Activated CD8-positive, alpha-beta T cell treated with anti-CD3 and anti-CD28 coated beads for 36 hours (primary cell): Measurements from ENCODE around the gene HCST. TPM values are rescaled to one million over a fixed set of nuclear protein-coding genes. Genes with fewer than 3 reads are reported as not detected.
A peak's percentile ranks its signal among the peaks of the same experiment; 100 is the strongest.

Source experiments
- ATAC-seq: fragments of 200-7000 bp; cut with Tn5 transposase; one replicate; pipeline ENCODE4 v1.10.0; 2021; ENCODE audit warnings: mild to moderate bottlenecking, moderate library complexity
- CTCF ChIA-PET: fragments of 350-600 bp; sonication (Branson Sonifier 250); formaldehyde crosslinking; loops from one replicate; lab custom pipeline; 2021; ENCODE audit warnings: antibody characterized with exemption; lab: Charles Lee
- POLR2A ChIA-PET: fragments of 350-600 bp; sonication (Branson Sonifier 250); formaldehyde crosslinking; loops from one replicate; lab custom pipeline; 2021; ENCODE audit warnings: antibody characterized with exemption; lab: Charles Lee
- DNase-seq: peaks from one replicate; pipeline ENCODE4 v3.0.0-alpha.2; 2020
- H3K27ac Mint-ChIP-seq: one replicate; pipeline ENCODE4 v1.8.0; 2021; ENCODE audit warnings: mild to moderate bottlenecking, mixed read lengths
- H3K27me3 Mint-ChIP-seq: one replicate; pipeline ENCODE4 v1.8.0; 2021; ENCODE audit warnings: mixed read lengths
- H3K36me3 Mint-ChIP-seq: one replicate; pipeline ENCODE4 v1.8.0; 2021; ENCODE audit warnings: low read depth, mixed read lengths
- H3K4me1 Mint-ChIP-seq: one replicate; pipeline ENCODE4 v1.8.0; 2021; ENCODE audit warnings: low read depth, mixed read lengths
- H3K4me3 Mint-ChIP-seq: one replicate; pipeline ENCODE4 v1.8.0; 2021; ENCODE audit warnings: mild to moderate bottlenecking, moderate library complexity, mixed read lengths
- H3K9me3 Mint-ChIP-seq: one replicate; pipeline ENCODE4 v1.8.0; 2021; ENCODE audit warnings: mixed read lengths
- intact Hi-C: fragments of 100-400 bp; cut with micrococcal nuclease; formaldehyde crosslinking; loops from one replicate; pipeline ENCODE4 v1.10.0; 2022
- total RNA-seq, 2 experiments: library from RNA; stranded (reverse); gene quantifications; one replicate each; pipeline ENCODE4 v1.2.3, GENCODE V29; 2021
- TF ChIP-seq, protein P1 (sequence below): fragments of 200-600 bp; IDR thresholded peaks from one replicate; pipeline ENCODE4 v1.8.0; 2022; ENCODE audit warnings: antibody characterized with exemption, mild to moderate bottlenecking

The HCST gene
- total RNA-seq, 2 experiments from 2014 or later = 57.1 to 72.0 TPM

DNA sequence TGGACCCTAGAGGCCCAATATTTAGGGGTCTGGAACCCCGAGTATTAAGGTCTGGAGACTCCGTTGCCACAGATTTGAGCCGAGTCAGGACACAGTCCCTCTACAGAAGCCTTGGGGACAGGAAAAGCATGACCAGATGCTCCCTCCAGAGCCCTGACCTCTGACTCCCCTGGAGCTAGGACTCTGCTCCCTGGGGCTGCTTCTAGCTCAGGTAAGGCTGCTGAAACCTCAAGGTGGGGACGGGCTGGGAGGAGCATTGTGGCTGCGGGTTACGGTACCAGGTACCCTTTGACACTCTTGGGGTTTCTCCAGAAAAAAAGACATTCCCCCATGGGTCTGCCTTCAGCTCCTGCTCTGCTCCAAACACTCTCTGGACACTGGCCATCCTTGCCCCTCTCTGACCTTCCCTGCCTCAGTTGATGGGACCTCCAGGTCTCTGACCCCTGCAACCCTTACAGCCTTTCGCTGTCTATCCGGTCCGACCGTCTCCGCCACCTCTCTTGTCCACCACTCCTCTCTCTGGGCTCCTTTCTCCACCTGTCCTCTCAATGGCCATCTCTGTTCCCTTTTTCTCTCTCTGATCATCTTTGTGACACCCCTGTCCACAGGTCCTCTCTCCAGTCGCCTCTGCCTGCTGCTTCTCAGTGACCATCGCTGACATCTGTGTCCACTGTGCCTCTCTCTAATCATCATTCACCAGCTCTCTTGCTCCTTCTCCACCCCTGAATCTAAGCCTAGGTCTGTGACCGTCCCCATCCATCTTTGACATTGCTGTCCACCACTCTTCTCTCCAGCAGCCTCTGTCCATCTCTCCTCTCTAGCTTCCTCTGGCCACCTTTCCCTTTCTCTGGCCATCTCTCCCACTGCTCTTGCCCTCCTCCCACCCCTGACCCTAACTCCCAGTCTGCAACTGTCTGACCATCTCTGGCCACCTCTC lies 35.3 kb downstream of the HCST start:
- intact Hi-C loops = loop anchor here (10.0 kb wide), 1 partner anchor 223 kb away; the partner anchor contains the start of gene KMT2B
- H3K27ac Mint-ChIP-seq = no peak overlapping the region
- POLR2A ChIA-PET = interaction anchor here (0.5 to 1.0 kb wide), 2 partner anchors 18 to 34 kb away, joined by 3 read pairs; no protein-coding TSS in a partner anchor

DNA sequence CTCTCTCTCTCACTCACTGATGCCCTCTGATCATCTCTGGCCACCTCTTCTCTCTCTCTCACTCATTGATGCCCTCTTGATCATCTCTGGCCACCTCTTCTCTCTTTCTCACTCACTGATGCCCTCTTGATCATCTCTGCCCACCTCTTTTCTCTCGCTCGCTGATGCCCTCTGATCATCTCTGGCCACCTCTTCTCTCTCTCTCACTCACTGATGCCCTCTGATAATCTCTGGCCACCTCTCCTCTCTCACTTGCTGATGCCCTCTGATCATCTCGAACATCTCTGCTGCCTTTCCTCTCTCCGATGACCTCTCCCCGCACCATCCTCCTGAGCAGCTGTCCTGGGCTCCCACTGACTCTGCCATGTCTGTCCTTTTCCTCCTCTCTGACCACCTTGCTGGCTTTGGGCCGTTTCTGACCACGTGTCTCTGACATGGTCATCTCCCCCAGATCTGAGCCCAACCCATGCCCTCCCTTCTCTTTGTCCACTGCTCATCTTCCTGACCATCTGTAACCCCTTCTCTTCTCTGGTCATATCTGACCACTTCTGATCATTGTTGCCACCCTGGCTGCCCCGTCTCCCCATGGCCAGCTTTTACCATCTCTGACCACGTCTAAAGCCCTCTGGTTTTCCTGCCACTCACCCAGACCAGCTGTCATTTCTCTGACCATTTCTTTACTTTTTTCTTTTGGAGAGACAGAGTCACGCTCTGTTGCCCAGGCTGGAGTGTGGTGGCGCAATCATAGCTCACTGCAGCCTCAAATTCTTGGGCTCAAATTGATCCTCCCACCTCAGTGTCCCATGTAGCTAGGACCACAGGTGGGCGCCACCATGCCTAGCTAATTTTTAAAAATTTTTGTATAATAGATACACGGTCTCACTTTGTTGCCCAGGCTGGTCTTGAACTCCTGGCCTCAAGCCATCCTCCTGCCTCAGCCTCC lies 36.2 kb downstream of the HCST start:
- Mint-ChIP-seq H3K27me3 (no peaks in the 10 kb centered on the region), H3K9me3 (no peaks in the 10 kb centered on the region), H3K4me1 (peaks cover 22% of the 10 kb centered on the region), H3K27ac (peak overlapping the region; percentile 3), H3K36me3 (no peaks in the 10 kb centered on the region), H3K4me3 (peak overlapping the region; percentile 59)
- ATAC-seq (no peak), DNase-seq (no peak)
- ChIA-PET CTCF (no interaction called here), POLR2A (no interaction called here)
- TF ChIP-seq, protein P1, sequence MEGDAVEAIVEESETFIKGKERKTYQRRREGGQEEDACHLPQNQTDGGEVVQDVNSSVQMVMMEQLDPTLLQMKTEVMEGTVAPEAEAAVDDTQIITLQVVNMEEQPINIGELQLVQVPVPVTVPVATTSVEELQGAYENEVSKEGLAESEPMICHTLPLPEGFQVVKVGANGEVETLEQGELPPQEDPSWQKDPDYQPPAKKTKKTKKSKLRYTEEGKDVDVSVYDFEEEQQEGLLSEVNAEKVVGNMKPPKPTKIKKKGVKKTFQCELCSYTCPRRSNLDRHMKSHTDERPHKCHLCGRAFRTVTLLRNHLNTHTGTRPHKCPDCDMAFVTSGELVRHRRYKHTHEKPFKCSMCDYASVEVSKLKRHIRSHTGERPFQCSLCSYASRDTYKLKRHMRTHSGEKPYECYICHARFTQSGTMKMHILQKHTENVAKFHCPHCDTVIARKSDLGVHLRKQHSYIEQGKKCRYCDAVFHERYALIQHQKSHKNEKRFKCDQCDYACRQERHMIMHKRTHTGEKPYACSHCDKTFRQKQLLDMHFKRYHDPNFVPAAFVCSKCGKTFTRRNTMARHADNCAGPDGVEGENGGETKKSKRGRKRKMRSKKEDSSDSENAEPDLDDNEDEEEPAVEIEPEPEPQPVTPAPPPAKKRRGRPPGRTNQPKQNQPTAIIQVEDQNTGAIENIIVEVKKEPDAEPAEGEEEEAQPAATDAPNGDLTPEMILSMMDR = no peak
- intact Hi-C loops = loop anchor here (10.0 kb wide), 1 partner anchor 224 kb away; the partner anchor contains the start of gene KMT2B

More for the DNA sequence above, 35.3 kb downstream of the HCST start:
- DNase-seq = no peak
- Mint-ChIP-seq H3K36me3 (no peaks in the 10 kb centered on the region), H3K4me1 (peaks cover 22% of the 10 kb centered on the region), H3K27me3 (no peaks in the 10 kb centered on the region), H3K4me3 (peak overlapping the region; percentile 59), H3K9me3 (no peaks in the 10 kb centered on the region)
- TF ChIP-seq, protein P1 = no peak
- CTCF ChIA-PET = no interaction called here
- peak; percentile 19 for ATAC-seq

DNA sequence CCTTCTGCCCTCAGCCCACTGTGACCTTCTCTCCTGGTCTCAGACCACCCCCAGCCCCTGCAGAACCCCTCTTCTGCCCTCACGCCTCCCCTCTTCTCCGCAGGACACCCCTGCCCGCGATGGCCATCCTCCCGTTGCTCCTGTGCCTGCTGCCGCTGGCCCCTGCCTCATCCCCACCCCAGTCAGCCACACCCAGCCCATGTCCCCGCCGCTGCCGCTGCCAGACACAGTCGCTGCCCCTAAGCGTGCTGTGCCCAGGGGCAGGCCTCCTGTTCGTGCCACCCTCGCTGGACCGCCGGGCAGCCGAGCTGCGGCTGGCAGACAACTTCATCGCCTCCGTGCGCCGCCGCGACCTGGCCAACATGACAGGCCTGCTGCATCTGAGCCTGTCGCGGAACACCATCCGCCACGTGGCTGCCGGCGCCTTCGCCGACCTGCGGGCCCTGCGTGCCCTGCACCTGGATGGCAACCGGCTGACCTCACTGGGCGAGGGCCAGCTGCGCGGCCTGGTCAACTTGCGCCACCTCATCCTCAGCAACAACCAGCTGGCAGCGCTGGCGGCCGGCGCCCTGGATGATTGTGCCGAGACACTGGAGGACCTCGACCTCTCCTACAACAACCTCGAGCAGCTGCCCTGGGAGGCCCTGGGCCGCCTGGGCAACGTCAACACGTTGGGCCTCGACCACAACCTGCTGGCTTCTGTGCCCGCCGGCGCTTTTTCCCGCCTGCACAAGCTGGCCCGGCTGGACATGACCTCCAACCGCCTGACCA lies 37.2 kb downstream of the HCST start:
- DNase-seq (no peak), ATAC-seq (no peak)
- no peak overlapping the region for H3K27ac Mint-ChIP-seq
- CTCF ChIA-PET = interaction anchor here (1.0 kb wide), 1 partner anchor 54 kb away, joined by 3 read pairs; no protein-coding TSS in a partner anchor
- intact Hi-C loops = loop anchor here (10.0 kb wide), 1 partner anchor 225 kb away; the partner anchor contains the start of gene KMT2B
- no peaks in the 10 kb centered on the region for H3K27me3 Mint-ChIP-seq
- H3K36me3 Mint-ChIP-seq = peaks cover 1% of the 10 kb centered on the region
- peaks cover 22% of the 10 kb centered on the region for H3K4me1 Mint-ChIP-seq
- H3K9me3 Mint-ChIP-seq = no peaks in the 10 kb centered on the region
- POLR2A ChIA-PET = no interaction called here
- H3K4me3 Mint-ChIP-seq = no peak overlapping the region
- TF ChIP-seq, protein P1 = no peak

DNA sequence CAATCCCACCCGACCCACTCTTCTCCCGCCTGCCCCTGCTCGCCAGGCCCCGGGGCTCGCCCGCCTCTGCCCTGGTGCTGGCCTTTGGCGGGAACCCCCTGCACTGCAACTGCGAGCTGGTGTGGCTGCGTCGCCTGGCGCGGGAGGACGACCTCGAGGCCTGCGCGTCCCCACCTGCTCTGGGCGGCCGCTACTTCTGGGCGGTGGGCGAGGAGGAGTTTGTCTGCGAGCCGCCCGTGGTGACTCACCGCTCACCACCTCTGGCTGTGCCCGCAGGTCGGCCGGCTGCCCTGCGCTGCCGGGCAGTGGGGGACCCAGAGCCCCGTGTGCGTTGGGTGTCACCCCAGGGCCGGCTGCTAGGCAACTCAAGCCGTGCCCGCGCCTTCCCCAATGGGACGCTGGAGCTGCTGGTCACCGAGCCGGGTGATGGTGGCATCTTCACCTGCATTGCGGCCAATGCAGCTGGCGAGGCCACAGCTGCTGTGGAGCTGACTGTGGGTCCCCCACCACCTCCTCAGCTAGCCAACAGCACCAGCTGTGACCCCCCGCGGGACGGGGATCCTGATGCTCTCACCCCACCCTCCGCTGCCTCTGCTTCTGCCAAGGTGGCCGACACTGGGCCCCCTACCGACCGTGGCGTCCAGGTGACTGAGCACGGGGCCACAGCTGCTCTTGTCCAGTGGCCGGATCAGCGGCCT lies 37.9 kb downstream of the HCST start:
- Mint-ChIP-seq H3K4me3 (no peak overlapping the region), H3K27me3 (no peaks in the 10 kb centered on the region), H3K9me3 (no peaks in the 10 kb centered on the region), H3K4me1 (peaks cover 22% of the 10 kb centered on the region), H3K36me3 (peaks cover 1% of the 10 kb centered on the region), H3K27ac (no peak overlapping the region)
- ATAC-seq = no peak
- TF ChIP-seq, protein P1 = no peak
- intact Hi-C loops = no loop called here
- ChIA-PET POLR2A (interaction anchor here (0.9 kb wide), 1 partner anchor 57 kb away, joined by 4 read pairs; no protein-coding TSS in a partner anchor), CTCF (interaction anchor here (1.0 kb wide), 1 partner anchor 54 kb away, joined by 3 read pairs; no protein-coding TSS in a partner anchor)
- DNase-seq = no peak
